Measurements from ENCODE around the gene DCK.
"Not testable (repeated sequence)": the region's sequence is repeated elsewhere in the genome, so short reads cannot be mapped to it uniquely, and the experiment has no call there.

Gene DCK

DNA sequence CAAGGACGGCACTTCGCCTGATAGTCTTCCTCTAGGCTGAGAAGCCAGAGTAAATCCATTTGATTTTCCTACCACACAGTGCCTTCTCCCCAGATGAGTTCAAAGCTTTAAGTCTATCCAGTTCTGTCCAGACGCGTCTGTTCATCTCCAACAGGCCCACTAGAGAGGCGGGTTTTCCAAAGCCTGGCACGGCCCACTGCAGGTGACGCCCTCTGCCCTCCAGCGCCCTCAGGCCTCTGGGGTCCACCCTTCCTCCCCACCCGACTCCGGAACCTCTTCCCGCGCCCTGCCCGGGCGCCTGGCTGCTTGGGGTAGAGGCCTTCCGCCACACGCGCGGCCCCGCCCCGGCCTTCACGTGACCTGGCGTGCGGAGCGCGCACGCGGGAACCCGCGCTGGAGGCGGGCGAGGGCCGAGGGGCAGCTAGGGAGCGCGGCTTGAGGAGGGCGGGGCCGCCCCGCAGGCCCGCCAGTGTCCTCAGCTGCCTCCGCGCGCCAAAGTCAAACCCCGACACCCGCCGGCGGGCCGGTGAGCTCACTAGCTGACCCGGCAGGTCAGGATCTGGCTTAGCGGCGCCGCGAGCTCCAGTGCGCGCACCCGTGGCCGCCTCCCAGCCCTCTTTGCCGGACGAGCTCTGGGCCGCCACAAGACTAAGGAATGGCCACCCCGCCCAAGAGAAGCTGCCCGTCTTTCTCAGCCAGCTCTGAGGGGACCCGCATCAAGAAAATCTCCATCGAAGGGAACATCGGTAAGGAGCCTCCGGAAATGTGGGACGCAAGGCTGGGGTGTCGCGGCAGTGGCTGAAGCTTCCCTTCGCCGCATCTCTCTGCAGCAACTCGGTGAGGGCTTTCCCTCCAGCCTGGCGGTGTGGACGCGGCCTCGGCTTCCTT is at the start of gene DCK:
DCK (plus strand) TSS at position 469 of the 888 bp plus-strand sequence; CDS start at position 656, 187 bp downstream.
- DNase-seq = peak; percentile 78

DNA sequence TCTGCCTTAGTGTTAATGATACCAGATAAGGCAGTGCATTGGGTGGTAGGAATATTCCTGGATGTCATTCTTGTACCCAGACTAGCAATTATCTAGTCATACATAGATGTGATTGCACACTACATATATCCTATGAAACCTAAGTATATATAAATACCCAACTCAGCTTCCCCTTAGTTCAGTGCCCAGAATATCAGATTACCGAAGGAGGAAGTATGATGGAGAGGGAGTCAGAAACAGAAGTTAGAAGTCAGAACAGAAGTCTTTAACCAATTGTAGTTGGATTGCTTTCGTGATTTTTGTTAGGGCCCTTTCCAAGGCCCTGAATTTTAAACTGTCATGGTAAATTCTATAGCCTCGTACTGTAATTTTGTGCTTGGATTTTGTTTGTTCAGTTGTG is 48.4 kb upstream of the DCK start:
- DNase-seq = no peak

DNA sequence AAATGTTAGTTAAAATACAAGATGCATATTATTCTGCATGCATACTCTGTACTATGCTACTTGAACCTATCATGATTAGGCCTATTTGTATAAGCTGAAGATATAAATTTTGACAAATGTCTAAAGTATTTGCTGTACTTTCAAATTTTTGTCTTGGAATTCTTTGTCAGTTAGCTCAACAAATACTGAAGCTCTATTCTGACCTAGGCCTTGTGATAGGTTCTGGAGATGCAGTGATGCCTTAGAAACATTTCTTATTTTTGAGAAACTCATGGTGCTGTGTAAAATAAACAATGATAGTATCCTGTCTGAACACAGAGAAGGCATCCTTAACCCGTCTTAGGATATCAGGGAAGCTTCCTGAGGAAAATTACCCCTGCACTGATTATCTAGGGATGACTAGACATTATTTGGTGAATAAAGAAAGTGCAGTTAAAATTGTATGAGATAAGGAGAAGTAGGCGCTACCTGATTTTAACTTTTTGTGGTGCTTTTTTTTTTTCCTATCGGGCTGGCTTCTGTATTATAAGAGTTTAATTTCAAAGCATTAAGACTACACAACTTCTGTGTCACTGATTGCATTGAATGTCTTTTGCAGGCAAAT is 47.9 kb upstream of the DCK start:
- DNase-seq = no peak

DNA sequence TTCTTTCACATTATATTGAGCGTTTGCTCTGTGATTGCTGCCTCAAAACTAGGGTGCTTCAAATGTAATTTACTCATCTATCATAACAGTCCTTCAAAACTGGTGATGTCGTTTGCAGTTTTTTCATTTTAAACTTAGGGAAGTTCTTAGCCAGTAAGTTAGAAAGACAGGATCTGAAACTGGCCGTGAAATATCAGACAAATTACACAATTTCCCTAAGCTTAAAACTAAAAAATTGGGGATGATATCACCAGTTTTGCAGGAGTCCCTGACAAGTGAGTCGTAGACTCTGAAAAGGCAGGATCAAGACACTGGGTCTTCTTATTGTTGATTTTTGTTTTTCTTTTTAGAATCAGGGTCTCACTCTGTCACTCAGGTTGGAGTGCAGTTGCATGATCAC is 46.5 kb upstream of the DCK start:
- DNase-seq = no peak

DNA sequence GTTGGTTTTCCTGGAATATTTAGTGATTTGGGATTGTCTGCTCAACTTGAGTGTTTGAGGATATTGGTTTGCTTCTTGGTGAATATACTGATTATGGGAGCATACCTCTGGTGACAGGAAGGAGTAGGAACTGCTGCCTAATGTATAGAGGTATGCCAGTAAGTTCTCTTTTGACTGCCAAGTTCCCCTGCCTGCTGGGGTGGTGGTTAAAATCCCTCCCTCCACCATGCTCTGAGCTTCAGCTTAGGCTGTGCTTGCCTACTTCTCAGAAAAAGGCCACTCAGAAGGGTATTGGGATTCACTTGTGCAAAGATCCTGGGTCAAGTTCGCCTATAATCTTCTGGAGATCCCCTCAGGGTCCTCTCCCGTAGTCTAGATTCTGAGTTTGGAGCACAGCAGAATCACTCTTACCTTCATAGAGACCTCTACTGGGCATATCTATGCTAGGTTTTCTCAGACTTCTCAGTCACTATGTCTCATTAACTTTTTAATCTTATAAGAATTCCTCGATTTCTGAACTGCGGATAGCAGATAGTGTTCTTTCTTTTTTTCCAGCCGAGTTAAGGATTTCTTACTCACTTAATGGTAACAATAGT is 44.7 kb upstream of the DCK start:
- no peak for DNase-seq

DNA sequence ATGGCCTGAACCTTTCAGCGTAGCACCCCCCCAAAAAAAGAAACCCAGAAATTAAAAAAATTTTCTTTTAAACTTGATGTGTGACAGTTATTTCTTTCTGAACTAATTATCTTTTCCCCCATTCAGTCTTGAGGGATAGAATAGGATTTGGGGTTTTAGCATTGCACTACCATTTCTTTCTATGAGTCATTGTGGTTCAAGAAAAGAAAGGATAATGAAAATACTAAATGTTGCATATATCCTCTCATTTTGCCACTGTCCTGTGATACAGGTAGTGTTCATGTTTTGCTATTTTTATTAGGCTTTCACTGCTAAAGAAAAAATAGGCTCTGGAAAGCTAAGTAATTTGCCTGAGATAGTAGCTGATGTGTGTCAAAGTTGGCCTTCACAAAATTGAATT is 39.4 kb upstream of the DCK start:
- no peak for DNase-seq

DNA sequence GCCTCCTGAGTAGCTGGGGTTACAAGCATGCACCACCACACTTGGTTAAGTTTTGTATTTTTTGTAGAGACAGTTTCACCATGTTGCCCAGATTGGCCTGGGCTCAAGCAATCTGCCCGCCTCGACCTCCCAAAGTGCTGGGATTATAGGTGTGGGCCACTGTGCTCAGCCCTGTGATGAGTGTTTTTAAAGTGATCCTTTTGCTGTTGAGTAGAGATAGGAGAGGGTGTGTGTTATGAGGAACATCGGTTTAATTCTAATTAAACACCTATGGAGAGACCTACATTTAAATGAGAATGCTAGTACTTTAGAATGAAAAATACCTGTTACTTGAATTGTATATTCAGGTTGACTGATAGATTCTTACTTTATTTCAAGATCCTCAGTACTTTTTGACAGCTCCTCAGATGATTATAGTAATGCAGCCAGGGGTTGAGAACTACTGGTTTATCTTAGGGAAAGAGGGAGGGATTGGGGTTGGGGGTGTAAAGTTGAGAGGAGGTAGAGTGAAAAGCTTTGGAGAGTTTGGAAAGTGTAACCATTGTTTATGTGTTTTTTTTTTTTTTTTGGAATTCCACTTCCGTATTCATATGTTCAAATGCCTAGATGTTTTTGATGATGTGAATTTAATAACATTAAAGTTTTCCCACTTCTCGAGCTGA is 36.8 kb upstream of the DCK start:
- DNase-seq = no peak

DNA sequence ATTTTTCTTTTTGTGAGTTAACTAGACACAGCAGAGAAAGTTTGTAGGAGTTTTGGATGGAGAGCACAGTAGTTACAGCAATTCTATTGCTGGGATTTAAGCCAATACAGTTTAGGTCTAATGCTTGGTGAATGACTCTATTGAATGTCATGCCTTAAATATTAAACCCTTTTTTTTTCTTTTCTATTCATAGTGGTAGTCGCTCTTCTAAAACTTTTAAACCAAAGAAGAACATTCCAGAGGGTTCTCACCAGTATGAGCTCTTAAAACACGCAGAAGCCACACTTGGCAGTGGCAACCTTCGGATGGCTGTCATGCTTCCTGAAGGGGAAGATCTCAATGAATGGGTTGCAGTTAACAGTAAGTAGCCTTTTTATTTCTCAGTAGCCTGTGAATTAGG is 34.8 kb upstream of the DCK start:
- no peak for DNase-seq

DNA sequence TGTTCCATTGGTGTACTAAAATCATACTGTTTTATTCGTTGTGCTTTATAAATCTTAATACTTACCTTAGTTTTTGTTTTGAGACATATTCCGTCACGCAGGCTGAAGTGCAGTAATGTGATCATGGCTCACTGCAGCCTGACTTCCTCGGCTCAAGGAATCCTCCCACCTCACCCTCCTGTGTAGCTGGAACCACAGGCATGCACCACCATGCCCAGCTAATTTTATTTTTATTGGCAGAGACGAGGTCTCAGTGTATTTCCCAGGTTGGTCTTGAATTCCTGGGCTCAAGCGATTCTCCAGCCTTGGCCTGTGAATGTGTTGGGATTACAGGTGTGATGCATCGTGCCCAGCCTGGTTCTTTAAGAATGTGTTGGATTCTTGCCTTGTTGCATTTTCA is 24.4 kb upstream of the DCK start:
- no peak for DNase-seq

DNA sequence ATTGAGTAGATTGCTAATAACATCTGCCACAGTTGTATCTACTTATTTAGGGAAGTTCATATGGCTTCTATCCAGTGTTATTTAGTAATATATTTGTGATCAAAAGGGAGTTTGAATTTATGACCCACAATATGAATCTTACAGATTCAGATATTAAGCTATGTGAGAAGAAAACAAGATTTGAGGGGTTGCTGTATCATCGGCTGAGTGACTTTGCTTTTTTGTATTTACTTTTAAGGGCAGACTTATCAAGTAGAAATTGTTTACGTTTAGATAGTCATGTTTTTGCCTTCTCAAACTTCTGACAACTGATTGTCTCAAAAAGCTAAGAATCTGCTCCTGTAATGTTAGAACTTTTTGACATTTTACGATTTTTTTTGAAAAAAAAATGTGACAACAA is 17.2 kb upstream of the DCK start:
- DNase-seq = no peak

DNA sequence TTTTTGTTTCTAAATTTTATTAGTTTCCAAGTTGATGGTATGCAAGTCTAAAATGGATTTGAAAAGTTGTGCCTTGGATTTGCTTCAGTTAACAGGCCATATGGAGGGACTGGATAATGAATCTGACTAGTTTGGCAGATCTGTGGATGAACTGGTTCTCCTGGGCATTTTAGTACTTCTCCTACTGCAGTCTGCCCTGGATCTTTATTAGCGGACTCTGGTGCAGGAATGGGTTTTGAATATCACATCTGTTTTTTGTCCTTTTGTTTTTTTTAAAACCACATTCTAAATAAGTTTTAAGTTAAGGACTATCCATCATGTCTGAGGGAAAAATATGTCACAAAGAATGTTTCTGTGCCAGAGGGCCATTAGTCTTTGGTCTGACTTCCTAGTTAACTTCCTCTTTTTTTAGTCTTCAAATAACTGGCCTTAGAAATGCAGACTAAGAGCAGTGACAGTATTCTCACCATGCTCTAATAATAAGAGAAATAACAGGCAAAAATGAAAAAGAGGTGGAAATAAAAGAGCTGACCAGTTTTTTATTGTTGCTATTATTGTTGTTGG is 13.9 kb upstream of the DCK start:
- no peak for DNase-seq

DNA sequence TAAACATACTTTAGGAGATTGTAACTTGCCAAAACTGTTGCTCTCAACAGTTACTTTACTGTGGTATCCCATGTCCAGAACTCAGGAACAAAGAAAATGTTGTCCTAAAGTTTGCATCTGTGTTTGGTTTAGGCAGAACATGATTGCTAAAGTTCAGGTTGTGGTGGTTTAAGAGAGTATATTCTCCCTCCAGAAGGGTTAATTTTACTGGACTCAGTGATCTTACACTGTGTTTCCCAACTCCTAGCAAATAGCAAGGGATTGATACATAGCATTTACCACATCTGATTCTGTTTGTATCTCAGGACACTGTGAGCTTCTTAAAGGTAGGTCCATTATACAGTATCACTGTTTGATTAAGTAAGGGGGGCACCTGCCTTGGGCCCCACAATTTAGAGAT is 13.3 kb upstream of the DCK start:
- no peak for DNase-seq

DNA sequence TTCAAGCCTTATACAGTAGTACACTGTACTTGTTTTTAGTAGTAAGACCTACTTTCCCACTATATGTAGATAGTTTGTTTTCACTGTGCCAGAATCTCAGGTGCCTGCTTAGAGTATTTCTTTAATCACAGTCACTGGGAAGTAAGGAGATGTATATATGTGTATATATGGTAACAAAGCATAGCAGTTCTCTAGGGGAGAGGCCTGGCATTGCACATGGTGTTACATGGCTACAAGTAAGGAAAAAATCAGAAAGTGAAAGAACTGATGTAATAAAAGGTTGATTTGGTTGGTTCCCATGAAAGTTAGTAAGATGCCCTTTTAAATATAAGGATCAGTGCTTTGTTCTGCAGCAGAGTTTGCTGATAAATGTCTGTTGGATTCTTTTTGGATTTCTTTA is 9.3 kb upstream of the DCK start:
- DNase-seq = no peak

DNA sequence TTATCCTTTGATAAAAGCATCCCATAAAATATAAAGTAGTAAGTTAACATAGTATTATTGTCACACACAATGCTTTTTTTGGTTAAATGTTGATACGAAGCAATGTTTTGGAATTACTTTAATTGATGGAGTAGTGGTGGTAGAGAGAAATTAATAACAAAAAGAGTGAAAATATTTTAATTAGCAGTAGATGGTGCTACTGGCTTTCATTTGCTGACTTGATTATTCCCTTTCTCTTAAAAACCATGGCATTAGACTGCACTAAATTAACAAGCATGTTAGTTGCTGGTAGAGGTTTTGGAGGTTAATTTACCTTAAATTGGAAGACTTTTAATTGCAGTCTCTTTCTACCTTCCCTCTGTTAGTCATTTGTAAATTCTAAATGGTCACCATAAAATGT is 8.9 kb upstream of the DCK start:
- no peak for DNase-seq

DNA sequence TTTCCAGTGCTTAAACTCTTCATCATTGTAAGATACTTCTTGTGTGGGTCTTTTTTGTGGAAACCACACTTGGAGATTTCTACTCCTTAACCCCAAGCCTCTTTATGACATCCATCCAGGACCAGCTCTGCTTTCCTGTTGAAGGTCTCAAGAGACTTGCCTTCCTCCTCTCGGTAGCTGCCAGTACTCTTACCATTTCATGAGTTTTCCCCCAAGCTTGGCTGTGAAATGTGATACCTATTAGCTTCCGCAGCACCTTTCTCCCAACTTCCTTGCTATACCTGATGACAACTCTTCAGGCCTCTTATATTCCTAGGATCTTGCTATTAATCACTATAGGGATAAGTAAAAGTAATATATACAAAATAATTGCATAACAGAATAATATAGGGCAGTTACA is 1.9 kb upstream of the DCK start:
- no peak for DNase-seq

DNA sequence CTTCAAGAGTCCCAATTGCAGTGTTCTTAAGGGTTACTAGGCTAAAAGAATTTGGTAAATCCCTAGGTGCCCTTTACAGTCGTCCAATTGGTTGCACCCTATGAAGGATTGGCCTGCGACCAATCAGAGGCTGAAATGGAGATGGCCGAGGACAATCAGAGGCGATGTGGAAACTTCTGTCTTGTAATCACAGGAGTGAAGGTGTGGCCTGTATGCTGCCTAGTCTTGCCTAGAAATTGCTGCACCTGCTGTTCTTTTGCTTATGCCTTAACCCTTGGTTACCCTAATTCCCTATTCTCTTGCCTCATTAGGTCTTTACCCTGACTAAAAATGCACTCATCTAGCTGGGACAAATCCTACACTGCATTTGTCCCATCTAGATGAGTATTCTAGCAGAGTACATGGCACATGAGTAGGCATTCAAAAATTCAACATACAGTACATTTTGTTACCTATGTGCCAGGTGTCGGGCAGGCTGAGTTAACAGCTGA is 1.0 kb upstream of the DCK start:
- no peak for DNase-seq

DNA sequence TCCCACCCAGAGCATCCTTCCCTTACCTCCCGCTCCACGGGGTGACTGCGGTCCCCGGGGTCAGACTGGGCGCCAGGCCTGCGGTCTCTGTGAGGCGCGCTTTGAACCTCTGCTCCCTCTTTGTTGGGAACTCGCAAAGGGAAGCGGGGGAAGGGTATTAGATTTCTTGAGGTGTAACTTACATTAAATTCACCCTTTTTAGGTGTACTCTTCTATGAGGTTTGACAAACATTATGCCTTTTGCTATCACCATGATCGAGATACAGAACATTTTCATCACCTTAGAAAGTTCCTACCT is 569 bp downstream of the DCK start:
- no peak for DNase-seq

DNA sequence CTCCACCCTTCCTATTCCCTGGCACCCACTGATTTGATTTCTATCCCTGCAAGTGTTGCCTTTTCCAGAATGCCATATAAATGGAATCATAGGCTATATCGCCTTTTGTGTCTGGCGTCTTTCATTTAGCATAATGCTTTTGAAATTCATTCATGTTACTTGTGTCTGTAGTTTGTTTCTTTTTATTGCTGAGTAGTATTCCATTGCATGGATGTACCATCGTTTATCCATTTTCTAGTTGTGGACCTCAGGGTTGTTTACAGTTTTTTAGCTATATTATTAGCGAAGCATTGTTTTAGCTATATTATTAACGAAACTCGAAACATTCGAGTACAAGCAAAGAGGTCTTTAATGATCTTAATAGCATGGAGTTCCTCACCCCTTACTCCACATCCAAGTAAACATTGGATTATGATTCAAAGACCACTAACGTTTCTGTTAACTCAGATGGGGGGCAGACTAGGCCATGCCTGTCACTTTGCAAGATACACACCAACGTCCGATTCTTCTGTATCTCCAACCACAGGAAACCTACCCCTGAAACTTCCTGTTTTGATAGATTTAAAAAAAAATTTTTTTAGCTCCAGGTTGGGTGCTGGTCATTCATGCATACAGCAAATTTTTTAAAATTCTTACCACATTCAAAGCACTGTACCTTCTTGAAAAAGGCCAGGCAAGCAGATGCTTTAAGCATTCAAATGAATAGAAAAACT is 1.1 kb downstream of the DCK start:
- DNase-seq = no peak

DNA sequence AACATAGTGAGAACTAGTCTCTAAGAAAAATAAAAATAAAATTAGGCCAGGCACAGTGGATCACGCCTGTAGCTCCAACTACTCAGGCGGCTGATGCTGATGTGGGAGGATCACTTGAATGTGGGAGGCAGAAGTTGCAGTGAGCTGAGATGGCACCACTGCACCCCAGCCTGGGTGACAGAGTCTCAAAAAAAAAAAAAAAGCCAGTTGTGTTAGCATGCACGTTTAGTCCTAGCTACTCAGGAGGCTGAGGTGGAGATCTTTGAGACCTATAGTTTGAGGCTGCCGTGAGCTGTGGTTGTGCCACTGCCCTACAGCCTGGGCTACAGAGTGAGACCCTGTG is 2.5 kb downstream of the DCK start:
- DNase-seq = no peak

DNA sequence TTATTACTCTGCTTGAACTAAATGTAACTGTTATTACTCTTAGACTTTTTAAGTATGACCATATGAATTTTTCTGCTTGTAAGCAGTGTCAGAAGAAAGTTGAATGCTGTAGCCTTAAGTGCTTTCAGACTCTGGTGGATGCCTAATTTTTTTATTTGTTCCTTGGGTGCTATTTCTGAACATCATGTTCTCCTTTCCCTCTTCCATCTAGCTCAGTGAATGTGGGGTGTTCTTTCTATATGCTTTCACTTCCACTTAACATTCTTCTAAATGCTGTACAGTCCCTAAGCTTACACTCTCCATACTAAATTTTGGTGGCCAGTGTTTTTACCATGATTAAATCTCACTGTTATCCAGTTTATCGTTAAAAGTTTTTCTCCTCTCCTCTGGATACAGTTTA is 3.6 kb downstream of the DCK start:
- no peak for DNase-seq

DNA sequence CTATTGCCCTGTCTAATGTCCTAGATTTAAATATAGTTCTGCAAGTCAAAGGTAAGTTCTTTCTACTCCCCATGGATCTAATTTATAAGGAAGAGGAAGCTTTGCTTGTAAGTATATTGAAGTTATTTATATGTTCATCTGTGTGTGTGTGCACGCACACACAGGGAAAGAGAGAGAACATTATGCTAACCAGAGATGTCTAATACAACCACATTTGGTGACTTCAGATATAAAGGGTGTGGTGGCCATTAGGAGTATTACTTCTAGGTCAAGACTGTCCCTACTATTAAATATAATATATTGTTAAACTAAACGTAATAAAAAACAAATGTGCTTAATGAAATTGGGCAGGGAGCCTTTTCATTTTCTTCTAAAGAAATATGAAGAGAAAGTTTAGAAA is 4.1 kb downstream of the DCK start:
- DNase-seq = no peak

DNA sequence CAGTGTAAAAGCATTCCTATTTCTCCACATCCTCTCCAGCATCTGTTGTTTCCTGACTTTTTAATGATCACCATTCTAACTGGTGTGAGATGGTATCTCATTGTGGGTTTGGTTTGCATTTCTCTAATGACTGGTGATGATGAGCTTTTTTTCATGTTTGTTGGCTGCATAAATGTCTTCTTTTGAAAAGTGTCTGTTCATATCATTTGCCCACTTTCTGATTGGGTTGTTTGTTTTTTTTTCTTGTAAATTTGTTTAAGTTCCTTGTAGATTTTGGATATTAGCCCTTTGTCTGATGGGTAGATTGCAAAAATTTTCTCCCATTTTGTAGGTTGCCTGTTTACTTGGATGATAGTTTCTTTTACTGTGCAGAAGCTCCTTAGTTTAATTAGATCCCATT is 6.2 kb downstream of the DCK start:
- not testable (repeated sequence) for DNase-seq

DNA sequence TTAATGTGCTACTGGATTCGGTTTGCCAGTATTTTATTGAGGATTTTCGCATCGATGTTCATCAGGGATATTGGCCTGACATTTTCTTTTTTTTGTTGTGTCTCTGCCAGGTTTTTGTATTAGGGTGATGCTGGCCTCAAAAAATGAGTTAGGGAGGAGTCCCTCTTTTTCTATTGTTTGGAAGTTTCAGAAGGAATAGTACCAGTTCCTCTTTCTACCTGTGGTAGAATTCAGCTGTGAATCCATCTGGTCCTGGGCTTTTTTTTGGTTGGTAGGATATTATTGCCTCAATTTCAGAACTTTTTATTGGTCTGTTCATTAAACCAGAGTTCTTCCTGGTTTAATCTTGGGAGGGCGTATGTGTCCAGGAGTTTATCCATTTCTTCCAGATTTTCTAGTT is 7.9 kb downstream of the DCK start:
- DNase-seq = not testable (repeated sequence)
